GDM1 (cell line): ENCODE measurements around the gene CHD2.
"Not testable (repeated sequence)": the region's sequence is repeated elsewhere in the genome, so short reads cannot be mapped to it uniquely, and the experiment has no call there.

Source experiments
- DNase-seq: peaks from one replicate; lab custom pipeline; 2025; lab: John Stamatoyannopoulos, UW

The CHD2 gene

GRCh38 chr15:93020976-93021772 lies 121.0 kb downstream of the CHD2 start:
- DNase-seq: no peak

GRCh38 chr15:93024293-93024692 lies 124.2 kb downstream of the CHD2 start:
- no peak for DNase-seq

- DNase-seq: no peak
Measured at GRCh38 chr15:93024716-93025624, 124.8 kb downstream of the CHD2 start.

GRCh38 chr15:93025625-93025982 lies 125.5 kb downstream of the CHD2 start:
- no peak for DNase-seq

- DNase-seq: no peak
Measured at GRCh38 chr15:93026380-93026817, 126.3 kb downstream of the CHD2 start.

GRCh38 chr15:93027413-93027812 lies 127.3 kb downstream of the CHD2 start:
- no peak for DNase-seq

- DNase-seq: no peak
Measured at GRCh38 chr15:93028111-93028631, 128.0 kb downstream of the CHD2 start.

GRCh38 chr15:93028632-93029213 lies 128.6 kb downstream of the CHD2 start:
- DNase-seq: no peak

GRCh38 chr15:93029214-93029835 lies 129.2 kb downstream of the CHD2 start:
- no peak for DNase-seq

- DNase-seq: no peak
Measured at GRCh38 chr15:93029836-93030429, 129.8 kb downstream of the CHD2 start.

GRCh38 chr15:93030430-93031102 lies 130.4 kb downstream of the CHD2 start:
- DNase-seq: no peak

- no peak for DNase-seq
Measured at GRCh38 chr15:93031103-93031464, 131.0 kb downstream of the CHD2 start.

GRCh38 chr15:93031557-93032384 lies 131.6 kb downstream of the CHD2 start:
- DNase-seq: not testable (repeated sequence)

GRCh38 chr15:93032515-93033206 lies 132.5 kb downstream of the CHD2 start:
- DNase-seq: not testable (repeated sequence)

GRCh38 chr15:93033434-93034045 lies 133.4 kb downstream of the CHD2 start:
- DNase-seq: no peak

GRCh38 chr15:93034512-93034911 lies 134.4 kb downstream of the CHD2 start:
- no peak for DNase-seq

GRCh38 chr15:93035092-93035915 lies 135.2 kb downstream of the CHD2 start:
- no peak for DNase-seq
